T-helper 17 cell (primary cell): ENCODE measurements around the gene FHIT. TPM values are rescaled to one million over a fixed set of nuclear protein-coding genes. Genes with fewer than 3 reads are reported as not detected.

Experiments used
- ATAC-seq: fragments of 150-1000 bp; cut with Tn5 transposase; 2 replicates; pipeline ENCODE4 v1.10.0; 2021; ENCODE audit warnings: mild to moderate bottlenecking, moderate library complexity
- DNase-seq, 3 donors: peaks; one replicate each; pipeline versions ENCODE4 v3.0.0 to v3.0.0-alpha.2; 2020 to 2021
- H3K9me3 ChIP-seq: one replicate; pipeline ENCODE4 v1.7.0; 2013; ENCODE audit warnings: low read length, mild to moderate bottlenecking; ENCODE audit not compliant: control insufficient read depth, poor library complexity, severe bottlenecking
- H3K27ac Mint-ChIP-seq: one replicate; pipeline ENCODE4 v1.8.0; 2022; ENCODE audit warnings: mild to moderate bottlenecking, moderate library complexity, mixed read lengths
- H3K27me3 Mint-ChIP-seq: one replicate; pipeline ENCODE4 v1.8.0; 2022; ENCODE audit warnings: mixed read lengths
- H3K36me3 Mint-ChIP-seq: one replicate; pipeline ENCODE4 v1.8.0; 2022; ENCODE audit warnings: low read depth, mixed read lengths
- H3K4me1 Mint-ChIP-seq: one replicate; pipeline ENCODE4 v1.8.0; 2022; ENCODE audit warnings: mild to moderate bottlenecking, mixed read lengths
- H3K4me3 Mint-ChIP-seq: one replicate; pipeline ENCODE4 v1.8.0; 2022; ENCODE audit warnings: mild to moderate bottlenecking, moderate library complexity, mixed read lengths
- total RNA-seq, 4 donors: library from RNA in 2 of 4; stranded (reverse) in 2 of 4; gene quantifications; one replicate each; pipeline ENCODE4 v1.2.3 and lab custom pipeline; 2022 to 2026

Gene FHIT
- total RNA-seq, 2 donors from 2014 or later, result 18.8 to 28.6 TPM

DNA sequence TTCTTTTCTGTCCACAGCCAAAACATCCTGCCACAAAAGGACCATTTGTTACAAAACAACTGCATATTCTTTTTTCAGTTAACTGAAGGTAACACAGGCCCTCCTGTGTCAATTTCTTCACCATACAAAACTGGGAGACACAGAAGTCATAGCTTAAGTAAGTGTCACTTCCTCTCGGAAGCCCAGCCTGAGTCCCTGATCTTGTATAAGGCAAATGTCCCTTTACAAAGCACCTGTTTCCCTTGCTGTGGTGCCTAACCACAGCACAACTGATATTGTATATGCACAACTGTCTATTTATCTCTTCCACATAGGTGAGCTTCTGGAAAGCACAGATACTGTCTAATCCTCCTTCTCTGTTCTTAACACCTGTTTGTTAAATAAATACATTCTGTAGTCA lies 293.7 kb downstream of the FHIT start:
- Mint-ChIP-seq H3K4me3 (no peak overlapping the region), H3K36me3 (no peaks in the 10 kb centered on the region), H3K27ac (no peak overlapping the region), H3K27me3 (no peaks in the 10 kb centered on the region), H3K4me1 (no peaks in the 10 kb centered on the region)
- H3K9me3 ChIP-seq, result no peaks in the 10 kb centered on the region
- DNase-seq, result no peak
- ATAC-seq, result no peak

DNA sequence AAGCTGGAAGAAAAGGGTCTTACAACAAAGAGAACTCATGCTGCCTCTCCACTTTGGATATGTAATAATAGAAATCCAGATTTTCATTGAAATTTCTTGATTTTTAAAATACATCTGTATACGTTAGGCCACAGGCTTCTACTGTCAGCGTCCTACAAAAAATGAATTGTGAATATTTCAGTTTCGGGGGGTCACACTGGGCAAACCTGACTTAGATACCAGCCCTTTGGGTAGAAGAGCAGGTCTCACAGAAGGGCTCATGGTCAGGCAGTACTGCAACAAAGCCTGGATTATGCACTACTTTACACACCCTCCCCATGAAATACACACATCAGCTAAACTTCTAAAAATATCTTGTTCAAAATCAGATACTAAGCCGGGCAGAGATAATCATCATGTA lies 294.5 kb downstream of the FHIT start:
- ATAC-seq, result no peak
- no peaks in the 10 kb centered on the region for H3K9me3 ChIP-seq
- H3K27me3 Mint-ChIP-seq, result no peaks in the 10 kb centered on the region
- DNase-seq, result no peak
- no peaks in the 10 kb centered on the region for H3K4me1 Mint-ChIP-seq
- H3K36me3 Mint-ChIP-seq, result no peaks in the 10 kb centered on the region
- no peak overlapping the region for H3K4me3 Mint-ChIP-seq
- no peak overlapping the region for H3K27ac Mint-ChIP-seq

DNA sequence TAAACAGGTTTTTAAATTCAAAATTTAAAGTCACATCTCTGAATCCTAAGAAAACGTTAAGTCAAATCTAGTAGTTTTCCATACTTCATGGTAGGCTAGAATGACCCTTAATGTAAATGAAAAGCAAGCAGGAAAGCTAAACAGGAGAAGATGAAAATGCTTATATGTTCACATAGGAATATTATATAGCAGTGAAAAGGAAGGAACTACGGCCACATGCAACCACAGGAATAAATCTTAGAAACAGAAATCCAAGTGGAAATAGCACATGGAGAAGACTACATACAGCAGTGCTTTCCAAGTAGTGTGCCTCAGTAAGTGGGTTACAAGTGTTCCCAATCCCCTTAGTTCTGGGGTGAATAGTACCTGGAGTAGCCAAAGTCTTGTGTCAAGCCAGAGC lies 296.2 kb downstream of the FHIT start:
- ATAC-seq, result no peak
- no peaks in the 10 kb centered on the region for H3K9me3 ChIP-seq
- no peak for DNase-seq
- Mint-ChIP-seq H3K27ac (no peak overlapping the region), H3K27me3 (no peaks in the 10 kb centered on the region), H3K4me1 (no peaks in the 10 kb centered on the region), H3K4me3 (no peak overlapping the region), H3K36me3 (no peaks in the 10 kb centered on the region)

DNA sequence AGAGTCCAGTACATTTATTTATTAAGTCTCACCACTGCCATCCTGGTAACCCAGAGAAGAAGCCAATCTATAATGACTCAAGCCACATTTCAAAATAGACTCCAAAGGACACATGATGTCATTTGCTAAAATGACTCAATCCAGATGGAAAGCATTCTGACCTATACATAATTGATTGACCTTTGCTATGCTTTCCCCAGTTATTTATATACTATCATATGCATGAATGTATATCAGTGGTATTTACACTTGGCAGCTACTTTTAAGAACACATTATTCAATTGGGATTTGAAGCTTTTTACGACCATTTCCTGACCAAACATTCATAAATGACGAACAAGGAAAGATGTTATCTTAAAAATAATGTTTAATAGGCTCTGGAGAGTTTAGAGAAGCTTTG lies 297.2 kb downstream of the FHIT start:
- no peak for DNase-seq
- Mint-ChIP-seq H3K4me3 (no peak overlapping the region), H3K36me3 (no peaks in the 10 kb centered on the region), H3K4me1 (no peaks in the 10 kb centered on the region), H3K27me3 (no peaks in the 10 kb centered on the region), H3K27ac (no peak overlapping the region)
- H3K9me3 ChIP-seq, result no peaks in the 10 kb centered on the region
- no peak for ATAC-seq

DNA sequence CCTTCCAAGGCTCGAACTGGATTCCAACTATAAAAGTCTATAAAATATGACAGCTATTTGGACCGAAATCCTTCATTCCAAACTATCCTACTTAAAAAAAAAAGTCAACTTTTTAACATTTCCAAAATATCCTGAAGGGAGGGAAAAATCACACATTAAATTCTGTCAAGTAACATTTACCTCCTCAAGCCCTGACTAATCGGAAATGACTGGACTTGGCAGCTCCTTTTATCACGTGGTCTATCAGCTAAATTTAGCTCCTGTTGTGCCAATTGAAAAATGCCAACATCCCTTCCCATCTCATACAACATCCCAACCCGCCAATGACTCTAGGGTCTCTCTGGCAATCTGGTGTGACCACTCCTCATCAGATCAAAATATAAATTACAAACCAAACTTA lies 297.9 kb downstream of the FHIT start:
- Mint-ChIP-seq H3K27me3 (no peaks in the 10 kb centered on the region), H3K4me3 (no peak overlapping the region), H3K4me1 (no peaks in the 10 kb centered on the region), H3K27ac (no peak overlapping the region), H3K36me3 (no peaks in the 10 kb centered on the region)
- no peak for ATAC-seq
- no peaks in the 10 kb centered on the region for H3K9me3 ChIP-seq
- no peak for DNase-seq

DNA sequence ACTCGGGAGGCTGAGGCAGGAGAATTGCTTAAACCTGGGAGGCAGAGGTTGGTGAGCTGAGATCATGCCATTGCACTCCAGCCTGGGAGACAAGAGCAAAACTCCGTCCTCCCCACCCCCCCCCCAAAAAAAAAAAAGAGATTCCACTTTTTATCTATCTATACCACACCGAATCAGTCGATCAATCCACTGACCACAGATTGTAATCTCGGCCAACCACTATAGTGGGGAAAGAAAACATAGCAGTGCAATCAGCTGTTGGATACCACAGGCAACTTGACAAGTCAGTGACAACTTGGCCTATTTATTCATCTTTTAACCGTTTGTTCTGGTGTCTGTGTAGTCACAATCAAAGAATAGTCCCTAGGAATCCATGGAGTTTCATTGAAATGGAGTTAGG lies 299.2 kb downstream of the FHIT start:
- H3K4me1 Mint-ChIP-seq, result no peaks in the 10 kb centered on the region
- H3K4me3 Mint-ChIP-seq, result no peak overlapping the region
- H3K27me3 Mint-ChIP-seq, result no peaks in the 10 kb centered on the region
- no peak for ATAC-seq
- no peak for DNase-seq
- H3K36me3 Mint-ChIP-seq, result no peaks in the 10 kb centered on the region
- H3K9me3 ChIP-seq, result no peaks in the 10 kb centered on the region
- no peak overlapping the region for H3K27ac Mint-ChIP-seq

DNA sequence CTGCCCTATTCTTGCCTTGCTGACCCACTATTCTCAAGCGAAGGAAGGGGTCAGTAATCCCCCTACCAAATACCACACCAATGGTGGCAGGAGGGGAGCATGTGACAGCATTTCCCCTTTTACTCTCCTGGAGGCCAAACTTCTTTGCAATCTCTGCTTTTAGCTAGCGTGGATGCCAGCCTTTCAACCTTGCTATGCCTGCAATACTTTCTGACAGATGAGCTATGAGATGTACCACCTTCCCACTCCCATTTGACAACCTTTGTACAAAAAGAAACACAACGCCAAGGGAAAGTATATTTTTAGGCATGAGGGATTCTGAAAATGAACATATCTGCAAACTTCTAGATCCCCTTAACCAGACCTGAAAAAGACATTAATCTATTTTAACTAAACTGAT lies 302.1 kb downstream of the FHIT start:
- H3K4me1 Mint-ChIP-seq, result no peaks in the 10 kb centered on the region
- ATAC-seq, result no peak
- no peaks in the 10 kb centered on the region for H3K36me3 Mint-ChIP-seq
- H3K4me3 Mint-ChIP-seq, result no peak overlapping the region
- no peak for DNase-seq
- H3K27ac Mint-ChIP-seq, result no peak overlapping the region
- no peaks in the 10 kb centered on the region for H3K9me3 ChIP-seq
- H3K27me3 Mint-ChIP-seq, result no peaks in the 10 kb centered on the region

DNA sequence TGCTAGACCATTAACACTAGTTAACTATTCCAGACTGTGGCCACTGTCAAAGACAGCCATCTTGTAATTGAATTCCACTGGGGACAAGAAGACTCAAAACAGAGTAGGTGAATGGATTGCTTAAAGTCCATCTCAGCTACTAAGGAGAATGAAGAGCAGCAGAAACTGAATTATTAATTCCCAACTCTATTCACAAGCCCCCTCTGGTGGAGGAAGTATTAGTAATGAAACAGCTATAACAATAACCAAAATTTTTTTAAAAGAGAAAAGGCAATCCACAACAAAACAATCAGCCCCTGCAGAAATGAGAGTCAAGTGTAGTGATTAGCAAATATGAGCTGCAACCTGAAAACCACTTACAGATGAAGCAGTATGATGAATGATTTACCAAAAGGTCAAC lies 302.8 kb downstream of the FHIT start:
- no peaks in the 10 kb centered on the region for H3K36me3 Mint-ChIP-seq
- no peak overlapping the region for H3K4me3 Mint-ChIP-seq
- no peak overlapping the region for H3K27ac Mint-ChIP-seq
- no peaks in the 10 kb centered on the region for H3K9me3 ChIP-seq
- no peak for DNase-seq
- H3K27me3 Mint-ChIP-seq, result no peaks in the 10 kb centered on the region
- H3K4me1 Mint-ChIP-seq, result no peaks in the 10 kb centered on the region
- no peak for ATAC-seq

DNA sequence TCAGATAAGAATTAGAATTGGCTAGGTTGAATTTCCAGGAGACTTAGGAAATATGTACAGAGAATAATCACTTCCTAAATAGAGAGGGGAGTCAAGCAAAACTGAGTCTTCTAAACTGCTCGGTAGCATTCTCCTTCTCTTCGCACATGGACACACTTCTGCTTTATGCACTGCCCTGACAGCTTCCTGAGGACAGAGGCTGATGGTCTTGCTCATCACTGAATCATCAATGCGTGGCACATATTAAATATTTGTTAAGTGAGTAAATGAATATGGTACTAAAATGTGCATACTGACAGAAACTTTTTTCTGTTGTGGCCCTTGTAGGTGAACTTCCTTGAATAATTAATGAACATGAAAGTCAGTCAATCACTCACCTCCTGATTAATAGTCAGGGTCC lies 315.5 kb downstream of the FHIT start:
- Mint-ChIP-seq H3K27ac (no peak overlapping the region), H3K36me3 (no peaks in the 10 kb centered on the region), H3K27me3 (no peaks in the 10 kb centered on the region), H3K4me1 (no peaks in the 10 kb centered on the region), H3K4me3 (no peak overlapping the region)
- ATAC-seq (no peak), DNase-seq (no peak)
- no peaks in the 10 kb centered on the region for H3K9me3 ChIP-seq

DNA sequence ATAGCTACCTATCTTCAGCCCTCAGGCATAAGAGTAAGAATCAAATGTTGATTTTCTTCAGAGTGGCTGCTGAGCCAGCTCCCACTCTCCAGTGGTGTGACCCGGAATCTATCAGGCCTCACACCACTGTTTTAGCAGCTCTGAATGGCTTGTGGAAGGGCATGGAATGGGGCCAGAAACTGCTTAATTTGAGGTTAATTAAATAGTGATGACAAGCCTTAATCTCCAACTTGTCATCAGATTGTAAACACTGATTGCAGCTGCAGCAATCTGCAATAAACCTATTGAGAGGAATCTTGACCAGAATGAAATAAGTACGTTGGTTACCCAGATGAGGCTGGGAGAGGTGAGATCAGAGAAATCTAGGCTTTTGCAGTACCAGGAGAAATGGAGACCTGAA lies 317.4 kb downstream of the FHIT start:
- Mint-ChIP-seq H3K4me3 (no peak overlapping the region), H3K27ac (no peak overlapping the region), H3K4me1 (no peaks in the 10 kb centered on the region), H3K36me3 (no peaks in the 10 kb centered on the region), H3K27me3 (no peaks in the 10 kb centered on the region)
- DNase-seq (no peak), ATAC-seq (no peak)
- H3K9me3 ChIP-seq, result no peaks in the 10 kb centered on the region

DNA sequence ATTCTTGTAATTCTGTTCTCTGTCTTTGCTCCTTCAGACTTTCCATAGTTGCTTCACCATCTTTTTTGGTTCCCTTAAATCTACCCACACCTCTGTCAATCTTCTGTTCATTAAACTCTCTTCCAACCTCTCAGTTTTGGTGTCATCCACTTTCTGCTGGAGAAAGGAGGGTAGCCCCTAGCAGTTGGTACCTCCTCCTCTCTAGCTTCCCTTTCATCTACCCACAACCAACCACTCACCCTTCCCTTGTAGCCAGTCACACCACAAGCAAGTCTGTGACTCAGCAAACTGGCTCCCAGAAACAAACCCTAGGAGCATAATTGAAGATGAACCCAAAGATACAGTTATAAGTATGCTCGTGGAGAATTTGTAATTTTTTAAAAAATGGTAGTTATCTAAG lies 318.6 kb downstream of the FHIT start:
- Mint-ChIP-seq H3K4me1 (no peaks in the 10 kb centered on the region), H3K4me3 (no peak overlapping the region), H3K27me3 (no peaks in the 10 kb centered on the region), H3K36me3 (no peaks in the 10 kb centered on the region), H3K27ac (no peak overlapping the region)
- no peaks in the 10 kb centered on the region for H3K9me3 ChIP-seq
- ATAC-seq (no peak), DNase-seq (no peak)

DNA sequence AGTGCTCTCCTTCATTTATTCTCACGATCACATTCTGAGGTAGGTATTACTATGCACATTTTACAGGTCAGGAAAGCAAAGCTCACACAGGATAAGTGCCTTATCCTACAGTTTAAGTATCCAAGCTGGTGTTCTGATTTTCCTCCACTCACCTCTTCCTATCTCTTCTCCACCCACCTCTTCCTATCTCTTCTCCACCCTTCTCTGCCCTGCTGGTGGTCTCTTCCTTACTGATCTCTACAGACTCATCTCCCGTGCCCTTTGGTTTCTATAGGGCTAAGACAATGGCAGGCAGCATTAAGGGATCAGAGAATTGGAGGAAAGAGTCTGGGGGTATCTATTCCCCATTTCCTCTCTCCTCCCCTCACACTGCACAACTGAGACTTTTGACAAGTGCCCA lies 319.1 kb downstream of the FHIT start:
- Mint-ChIP-seq H3K27ac (no peak overlapping the region), H3K4me3 (no peak overlapping the region), H3K27me3 (no peaks in the 10 kb centered on the region), H3K36me3 (no peaks in the 10 kb centered on the region), H3K4me1 (no peaks in the 10 kb centered on the region)
- DNase-seq (no peak), ATAC-seq (no peak)
- no peaks in the 10 kb centered on the region for H3K9me3 ChIP-seq

DNA sequence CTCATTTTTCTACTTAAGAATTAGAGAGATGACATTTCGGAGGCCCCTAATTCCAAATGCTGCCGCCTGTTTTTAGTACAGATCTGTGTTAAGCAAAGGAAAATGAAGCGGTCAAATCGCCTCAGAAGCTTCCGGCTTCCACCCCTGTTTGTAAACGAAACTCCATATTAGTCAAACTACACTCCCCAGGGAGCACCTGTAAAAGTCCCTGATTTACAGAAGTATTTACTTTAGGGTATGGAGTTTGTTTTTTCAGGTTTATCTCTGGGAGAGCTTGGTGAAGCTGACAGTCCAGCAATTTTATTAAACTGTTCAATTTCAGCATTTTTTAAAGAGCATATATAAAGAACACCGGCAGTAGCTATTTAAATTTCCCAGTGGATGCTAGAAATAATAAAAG lies 319.8 kb downstream of the FHIT start:
- Mint-ChIP-seq H3K36me3 (no peaks in the 10 kb centered on the region), H3K27ac (no peak overlapping the region), H3K4me3 (no peak overlapping the region), H3K27me3 (no peaks in the 10 kb centered on the region), H3K4me1 (no peaks in the 10 kb centered on the region)
- ATAC-seq (no peak), DNase-seq (no peak)
- H3K9me3 ChIP-seq, result no peaks in the 10 kb centered on the region

DNA sequence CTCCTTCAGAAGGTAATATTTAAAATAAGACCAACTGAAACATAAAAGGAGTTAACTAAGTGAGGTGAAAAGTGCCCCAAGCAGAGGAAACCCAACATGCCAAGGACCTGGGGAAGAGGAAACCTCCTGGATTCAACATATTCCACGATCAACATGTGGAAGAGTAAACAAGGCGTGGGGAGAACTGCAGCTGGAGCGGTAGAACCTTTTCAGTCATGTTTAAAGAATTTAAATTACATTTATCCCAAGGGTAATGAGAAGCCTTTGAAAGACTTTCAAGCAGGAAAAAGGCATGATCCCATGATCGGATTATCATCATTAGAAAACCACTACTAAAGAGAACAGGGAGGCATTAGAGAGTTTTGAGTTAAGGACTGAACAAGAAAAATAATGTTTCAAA lies 330.7 kb downstream of the FHIT start:
- DNase-seq, result no peak
- no peak overlapping the region for H3K27ac Mint-ChIP-seq
- no peaks in the 10 kb centered on the region for H3K36me3 Mint-ChIP-seq
- no peak for ATAC-seq
- H3K4me1 Mint-ChIP-seq, result no peaks in the 10 kb centered on the region
- no peaks in the 10 kb centered on the region for H3K27me3 Mint-ChIP-seq
- H3K9me3 ChIP-seq, result no peaks in the 10 kb centered on the region
- no peak overlapping the region for H3K4me3 Mint-ChIP-seq

DNA sequence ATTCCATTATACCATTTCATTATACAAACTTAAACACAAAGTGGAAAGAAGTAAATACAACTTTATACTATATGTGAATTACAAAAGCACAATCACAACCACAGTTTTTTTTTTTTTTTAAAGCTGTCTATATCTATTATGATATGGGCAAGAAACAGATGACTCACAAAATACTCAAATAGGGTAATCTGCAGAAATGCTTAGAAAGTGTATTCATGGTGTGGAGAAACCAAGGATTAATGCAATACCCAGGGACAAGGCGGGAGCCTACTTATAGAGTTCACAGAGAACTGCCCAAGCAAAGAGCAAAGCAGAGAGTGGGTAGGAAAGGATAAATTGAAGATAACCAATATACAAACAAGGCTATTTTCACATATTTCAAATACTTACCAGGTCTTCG lies 332.0 kb downstream of the FHIT start:
- H3K36me3 Mint-ChIP-seq, result no peaks in the 10 kb centered on the region
- no peaks in the 10 kb centered on the region for H3K4me1 Mint-ChIP-seq
- H3K27ac Mint-ChIP-seq, result no peak overlapping the region
- no peak overlapping the region for H3K4me3 Mint-ChIP-seq
- DNase-seq (no peak), ATAC-seq (no peak)
- no peaks in the 10 kb centered on the region for H3K9me3 ChIP-seq
- H3K27me3 Mint-ChIP-seq, result no peaks in the 10 kb centered on the region
